GM08714 (cell line): ENCODE results near the gene CERS6.

ENCODE experiments used
- H3K4me3 ChIP-seq: fragments of 200-500 bp; sonication (Bioruptor generic); 2 replicates; pipeline ENCODE4 v1.5.1; 2014; ENCODE audit warnings: mild to moderate bottlenecking, low read length, inconsistent platforms
- ZNF274 ChIP-seq: IDR thresholded peaks from 2 replicates; pipeline ENCODE4 v1.6.1; 2012; ENCODE audit warnings: mild to moderate bottlenecking, low read depth, low read length

CERS6 gene

DNA sequence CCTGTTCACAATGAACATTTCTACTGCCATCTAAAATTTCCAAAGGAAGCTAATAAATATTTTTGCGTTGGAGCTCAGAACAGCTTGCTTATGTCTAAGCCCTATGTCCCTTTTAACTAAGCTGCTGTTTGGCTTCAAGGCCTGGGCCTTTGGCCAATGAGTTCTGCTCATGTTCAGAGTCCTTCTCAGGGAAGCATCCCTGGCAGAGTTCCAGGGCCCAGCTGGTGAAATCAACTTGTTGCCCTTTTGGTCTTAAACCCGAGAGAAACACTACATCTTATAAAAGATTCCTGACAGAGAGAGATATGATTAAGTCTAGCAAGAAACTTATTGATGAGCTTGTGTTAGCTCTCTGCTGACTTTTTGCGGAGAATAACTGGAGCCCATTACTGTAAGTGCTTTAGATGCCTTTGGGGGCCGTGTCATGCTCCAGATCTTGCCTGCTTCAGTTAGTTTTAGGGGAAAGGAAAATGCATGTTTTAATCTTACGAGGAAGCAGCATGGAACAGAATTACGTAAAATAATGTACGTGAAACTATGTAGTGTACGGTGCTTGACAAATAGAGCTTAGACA, 243.9 kb downstream of the CERS6 start:
- no peak overlapping the region for H3K4me3 ChIP-seq
- no peak for TF ChIP-seq ZNF274

DNA sequence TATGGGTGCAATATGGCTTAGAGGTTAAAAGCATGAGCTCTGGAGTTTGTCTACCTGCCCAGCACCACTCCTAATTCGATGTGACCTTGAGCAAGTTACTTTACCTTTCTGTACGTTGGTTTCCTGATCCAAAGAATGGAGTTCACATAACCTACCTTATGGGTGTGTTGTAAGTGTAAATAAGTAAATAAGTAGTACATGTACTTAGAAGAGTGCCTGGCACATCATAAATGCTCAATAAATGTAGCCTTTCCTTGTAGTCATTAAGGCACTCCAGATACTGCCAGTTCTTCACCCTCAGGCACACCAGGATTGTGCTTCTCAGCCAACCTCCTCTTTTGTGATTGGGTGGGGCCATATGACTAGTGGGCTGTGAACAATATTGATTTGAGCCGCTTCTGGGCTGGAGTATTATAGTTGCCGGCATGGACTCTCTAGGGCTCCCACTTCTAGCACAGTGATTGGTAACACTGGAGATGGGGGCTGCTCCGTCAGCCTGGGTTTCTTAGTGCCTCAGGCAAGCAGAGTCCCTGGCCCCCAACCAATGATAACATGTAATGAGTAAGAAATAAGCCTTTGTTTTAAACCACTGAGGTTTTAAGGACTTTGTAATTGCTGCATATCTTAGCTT, 244.7 kb downstream of the CERS6 start:
- TF ChIP-seq ZNF274, result no peak
- H3K4me3 ChIP-seq, result no peak overlapping the region

DNA sequence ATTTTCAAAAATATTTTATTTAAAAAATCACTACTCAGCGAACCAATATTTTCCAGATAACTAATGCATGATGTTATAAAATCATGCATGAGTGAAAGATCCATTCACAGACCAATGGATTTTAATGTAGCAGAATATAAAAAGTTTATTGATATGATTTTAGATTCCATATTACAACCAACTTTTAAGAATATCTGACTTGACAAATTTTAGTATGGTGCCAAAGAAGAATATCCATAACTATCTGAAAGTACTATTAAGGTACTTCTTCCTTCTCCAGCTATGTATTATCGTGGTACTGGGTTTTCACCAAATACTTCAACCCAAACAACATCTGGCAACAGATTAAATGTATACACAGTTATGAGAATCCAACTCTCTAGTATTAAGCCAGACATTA, 246.5 kb downstream of the CERS6 start:
- H3K4me3 ChIP-seq, result no peak overlapping the region
- TF ChIP-seq ZNF274, result no peak

DNA sequence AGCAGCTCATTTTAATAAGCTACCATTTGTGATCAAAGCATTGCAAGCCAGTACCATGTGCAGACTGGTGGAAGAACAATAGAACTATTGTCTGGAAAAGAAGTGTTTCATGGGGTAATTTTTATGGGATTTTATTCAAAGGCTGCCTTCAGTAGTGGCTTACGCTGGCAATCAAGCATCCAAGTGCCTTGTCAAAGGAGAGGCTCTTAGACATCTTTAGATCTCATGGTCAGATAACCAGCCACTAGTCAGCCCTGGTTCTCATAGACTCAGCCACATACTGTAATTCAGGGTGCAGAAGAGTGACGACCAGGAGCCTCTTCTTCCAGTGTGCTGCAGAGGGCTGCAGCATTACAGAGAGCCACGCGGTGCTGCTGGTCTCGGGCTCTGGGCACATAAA, 247.9 kb downstream of the CERS6 start:
- H3K4me3 ChIP-seq, result no peak overlapping the region
- TF ChIP-seq ZNF274, result no peak

DNA sequence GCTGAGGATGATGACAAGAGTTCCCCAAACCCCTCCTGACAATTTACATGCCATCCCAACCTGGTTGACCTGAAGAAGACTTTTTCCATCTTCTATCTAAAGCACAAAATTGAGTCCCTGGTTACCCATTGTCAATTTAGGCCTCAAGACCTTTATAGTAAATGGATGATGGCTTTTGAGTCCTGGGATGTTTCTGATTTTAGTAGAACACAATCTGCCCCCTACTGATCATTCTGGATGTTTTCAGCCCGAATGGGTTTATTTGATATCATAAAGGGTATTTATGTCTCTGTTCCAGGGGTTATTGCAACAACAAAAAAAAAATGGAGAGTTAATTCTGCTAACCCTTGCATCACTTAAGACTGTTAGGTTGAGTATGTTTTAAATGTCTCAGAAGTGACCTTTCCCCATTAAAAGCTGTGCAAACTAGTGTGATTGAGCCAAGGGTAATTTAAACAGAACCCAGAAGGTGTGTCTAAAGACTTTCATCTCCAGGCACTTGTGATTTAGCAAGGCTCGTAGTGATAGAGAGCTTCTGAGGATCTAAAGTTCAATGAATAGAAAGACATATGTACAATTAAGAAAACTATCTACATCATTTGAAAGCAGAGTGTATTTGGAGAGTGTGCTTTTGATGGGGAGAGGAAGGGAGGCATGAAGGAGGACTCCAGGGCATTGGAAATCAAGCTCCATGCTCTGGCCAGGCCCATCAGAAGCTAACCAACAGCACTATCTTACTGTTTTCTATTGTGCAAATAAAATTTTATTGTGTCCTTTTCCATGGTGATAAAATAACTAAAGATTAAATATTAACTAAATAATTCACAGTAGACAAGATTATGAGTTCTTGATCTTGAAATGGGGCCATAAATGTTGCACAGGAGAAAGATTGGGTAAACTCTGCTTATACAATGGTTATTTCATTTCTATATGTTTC, 249.7 kb downstream of the CERS6 start:
- H3K4me3 ChIP-seq, result no peak overlapping the region
- TF ChIP-seq ZNF274, result no peak

DNA sequence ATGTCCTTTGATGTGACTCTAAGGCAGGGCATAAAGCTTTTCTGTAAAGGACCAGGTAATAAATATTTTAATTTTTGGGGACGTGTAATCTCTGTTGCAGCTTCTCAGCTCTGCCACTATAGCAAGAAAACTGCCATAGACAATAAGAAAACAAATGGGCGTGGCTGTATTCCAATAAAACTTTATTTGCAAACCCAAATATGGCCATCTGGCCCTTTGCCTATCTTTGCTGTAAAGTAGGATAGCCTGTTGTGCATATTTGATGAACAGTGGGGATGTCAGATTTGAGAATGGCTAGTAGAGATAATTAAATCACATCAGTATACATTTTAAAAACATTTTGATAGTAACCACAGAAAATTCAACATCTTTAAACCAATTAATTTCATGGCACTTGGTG, 250.7 kb downstream of the CERS6 start:
- TF ChIP-seq ZNF274, result no peak

DNA sequence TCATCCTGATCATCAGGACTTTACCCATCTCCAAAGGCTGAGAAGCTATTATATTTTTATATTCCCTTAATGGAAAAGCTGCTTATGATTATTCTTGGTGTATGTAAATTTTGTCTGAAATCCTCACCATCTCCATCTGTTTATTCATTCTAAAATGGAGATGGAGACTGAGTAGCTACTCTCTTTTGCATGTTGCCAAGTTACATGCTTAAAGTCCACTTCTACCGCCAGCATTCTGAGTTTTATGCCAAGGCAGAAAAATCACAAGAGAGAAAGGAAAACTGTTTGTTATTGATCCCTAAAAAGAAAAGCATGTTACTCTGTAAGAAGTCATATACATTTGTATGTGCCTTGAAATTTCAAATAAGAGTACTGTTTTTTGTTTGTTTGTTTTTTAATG, 252.0 kb downstream of the CERS6 start:
- no peak for TF ChIP-seq ZNF274
- no peak overlapping the region for H3K4me3 ChIP-seq

More for the DNA sequence above, 250.7 kb downstream of the CERS6 start:
- no peak overlapping the region for H3K4me3 ChIP-seq

DNA sequence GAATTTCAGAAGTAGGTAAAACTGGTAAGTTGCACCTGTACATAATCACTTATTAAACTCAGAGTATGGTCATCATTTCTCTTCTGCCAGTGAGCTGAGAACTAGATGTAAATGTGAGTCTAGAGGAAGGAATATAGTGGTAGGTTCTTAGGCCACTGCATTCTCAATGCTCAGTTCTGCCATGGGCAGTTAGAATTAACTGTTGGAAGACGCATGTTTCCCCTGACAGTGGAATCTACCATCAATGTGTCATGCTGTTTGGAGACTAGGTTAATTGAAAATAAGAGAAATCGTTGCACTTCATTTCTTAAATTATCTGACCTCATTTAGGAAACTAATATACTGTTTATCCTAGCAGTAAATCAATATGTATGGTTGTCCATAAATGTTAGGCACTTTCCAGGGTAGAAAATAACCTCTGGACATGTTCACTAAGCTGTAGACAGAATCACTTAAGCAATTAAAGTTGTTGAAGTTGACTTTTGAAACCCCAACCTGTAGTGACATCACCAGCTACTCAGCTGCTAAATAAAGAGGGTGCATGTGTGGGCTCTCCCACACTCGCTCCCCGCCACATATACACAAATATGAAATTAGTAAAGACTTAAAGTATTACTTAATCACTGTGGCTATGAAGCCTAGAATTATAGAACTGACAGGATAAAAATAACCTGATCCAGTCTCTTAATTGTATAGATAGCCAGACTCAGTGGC, 254.8 kb downstream of the CERS6 start:
- no peak for TF ChIP-seq ZNF274

DNA sequence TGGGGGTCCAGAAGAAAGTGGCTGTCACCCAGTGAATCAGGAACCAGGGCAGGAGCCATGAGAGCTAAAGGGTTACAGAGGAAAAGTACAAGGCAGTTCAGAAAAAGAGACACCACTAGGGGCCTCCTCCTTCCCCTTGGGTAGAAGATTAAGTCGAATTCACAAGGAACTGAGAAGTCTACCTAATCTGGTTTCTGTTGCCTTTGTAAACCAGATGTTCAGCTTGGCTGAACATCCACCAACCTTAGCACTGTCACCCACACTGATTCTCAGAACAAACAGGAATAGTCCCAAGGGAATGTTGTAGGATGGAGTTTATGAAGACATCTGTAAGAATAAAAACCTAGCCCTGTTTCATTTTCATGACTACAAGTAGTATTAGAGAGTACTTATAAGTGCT, 256.0 kb downstream of the CERS6 start:
- peak overlapping the region; percentile 50; the same call in 1 of the 2 replicates for H3K4me3 ChIP-seq
- TF ChIP-seq ZNF274, result no peak

More for the DNA sequence above, 254.8 kb downstream of the CERS6 start:
- no peak overlapping the region; the same call in 1 of the 2 replicates for H3K4me3 ChIP-seq

DNA sequence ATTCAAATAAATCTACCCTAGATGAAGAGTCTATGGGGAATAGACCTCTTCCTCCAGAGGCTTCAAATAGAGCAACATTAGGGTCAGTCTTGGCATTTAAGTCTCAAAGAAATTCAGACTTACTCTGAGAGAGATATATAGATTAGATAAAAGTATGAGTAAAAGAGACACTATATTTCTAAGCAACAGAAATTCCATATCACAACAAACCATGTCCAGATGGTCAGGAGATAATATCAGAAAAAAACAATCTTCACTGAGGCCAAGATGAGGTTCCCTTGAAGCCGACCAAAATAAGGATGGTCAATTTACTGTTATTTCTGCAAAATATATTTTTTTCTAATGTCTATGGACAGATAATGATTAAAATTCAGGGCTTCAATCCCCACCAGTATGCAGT, 257.3 kb downstream of the CERS6 start:
- no peak overlapping the region for H3K4me3 ChIP-seq
- no peak for TF ChIP-seq ZNF274

DNA sequence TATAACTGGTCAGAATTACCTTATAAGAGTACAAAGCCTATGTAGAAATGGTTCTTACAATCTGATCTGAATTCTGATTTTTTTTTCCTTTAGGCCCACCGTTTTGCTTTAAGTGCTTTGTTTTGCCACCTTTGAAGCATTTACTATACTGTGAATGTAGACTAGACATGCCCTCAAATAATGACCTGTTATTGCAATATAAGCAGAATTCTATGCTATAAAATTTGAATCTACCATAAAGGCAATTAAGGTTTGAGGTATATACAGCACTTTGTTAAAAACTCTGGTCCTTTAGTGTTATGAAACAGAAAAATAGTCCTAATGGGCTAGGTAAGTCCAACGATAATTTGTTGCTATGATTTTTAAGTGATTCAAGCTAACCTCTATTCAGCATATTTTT, 259.8 kb downstream of the CERS6 start:
- TF ChIP-seq ZNF274, result no peak
- H3K4me3 ChIP-seq, result no peak overlapping the region

DNA sequence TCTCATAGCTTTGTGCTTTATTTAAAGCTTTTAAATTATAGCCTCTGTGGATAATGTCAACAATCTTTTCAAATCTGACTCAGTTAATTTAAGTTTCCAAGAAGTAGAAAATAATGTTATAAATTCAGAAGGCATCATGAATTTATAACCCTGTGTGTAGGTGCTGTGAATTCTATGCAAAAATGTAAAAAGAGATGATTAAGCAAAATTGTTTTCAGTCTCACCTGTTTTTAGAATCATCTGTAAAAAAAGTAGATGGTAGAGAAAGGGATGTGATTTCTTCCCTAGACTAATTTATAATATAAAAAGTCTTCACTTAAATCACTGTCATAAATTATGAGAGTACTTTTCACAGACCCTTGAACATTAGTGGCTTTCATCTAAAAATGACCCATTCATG, 260.8 kb downstream of the CERS6 start:
- H3K4me3 ChIP-seq, result no peak overlapping the region
- no peak for TF ChIP-seq ZNF274

DNA sequence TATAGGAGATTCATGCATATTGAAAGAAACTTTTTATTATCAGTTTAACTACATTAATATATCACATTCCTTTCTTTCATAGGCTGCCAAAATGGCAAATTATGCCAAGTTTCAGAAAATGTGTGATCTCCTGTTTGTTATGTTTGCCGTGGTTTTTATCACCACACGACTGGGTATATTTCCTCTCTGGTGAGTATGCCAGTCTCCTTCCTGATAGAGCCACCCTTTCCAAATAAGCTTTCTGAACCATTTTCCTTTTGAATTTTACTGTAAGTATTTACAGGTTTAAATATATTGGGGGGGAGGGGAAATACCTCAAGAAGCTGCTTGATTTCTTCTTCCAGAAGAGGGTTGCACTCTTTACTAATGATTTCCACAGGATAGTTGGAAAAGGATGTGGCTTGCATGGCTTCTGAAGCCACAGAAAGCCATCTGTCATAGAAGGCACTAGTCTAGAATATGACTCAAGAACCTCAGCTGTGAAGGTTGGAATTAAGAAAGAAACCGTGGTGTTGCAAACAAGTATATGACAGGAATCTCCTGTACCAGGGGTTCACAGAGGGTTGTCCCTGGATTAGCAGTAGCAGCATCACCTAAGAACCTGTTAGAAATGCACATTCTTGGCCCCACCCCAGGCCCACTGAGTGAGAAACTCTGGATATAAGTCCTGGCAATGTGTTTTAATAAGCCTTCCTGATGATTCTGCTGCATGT, 261.9 kb downstream of the CERS6 start:
- TF ChIP-seq ZNF274, result no peak
- no peak overlapping the region for H3K4me3 ChIP-seq

DNA sequence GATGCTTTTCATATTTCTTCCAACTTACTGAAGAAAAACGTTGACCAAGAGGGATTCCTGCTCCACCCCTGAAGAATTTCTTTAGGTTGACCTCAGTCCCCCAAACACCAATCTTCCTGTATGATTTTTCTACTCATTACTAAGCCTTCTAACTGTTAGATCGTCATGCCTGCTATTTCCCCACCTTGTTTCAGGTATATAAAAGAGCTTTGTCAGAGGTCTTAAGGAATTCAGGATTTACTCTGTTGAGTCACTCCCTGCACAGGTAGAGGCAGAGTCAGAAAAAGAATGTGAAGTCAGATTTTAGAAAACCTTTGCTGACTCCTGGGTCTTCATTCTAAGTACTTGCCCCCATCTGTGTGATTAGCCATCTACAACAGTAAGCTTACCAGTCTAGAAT, 262.6 kb downstream of the CERS6 start:
- no peak overlapping the region for H3K4me3 ChIP-seq
- no peak for TF ChIP-seq ZNF274
